Effector memory CD8-positive, alpha-beta T cell (primary cell): Measurements from ENCODE around the gene TBC1D10B.

Experiments
- ATAC-seq: fragments of 150-1000 bp; cut with Tn5 transposase; replicated peaks from 2 replicates; pipeline ENCODE4 v1.10.0; 2021; ENCODE audit warnings: mild to moderate bottlenecking, moderate library complexity
- DNase-seq, 3 experiments: peaks; one replicate each; pipeline ENCODE4 v3.0.0; 2021
- H3K27ac Mint-ChIP-seq, 2 donors: one replicate each; pipeline ENCODE4 v1.8.0; 2022; ENCODE audit warnings: mild to moderate bottlenecking in 2 of 2, mixed read lengths in 2 of 2, moderate library complexity in 2 of 2
- H3K27me3 Mint-ChIP-seq, 2 donors: one replicate each; pipeline ENCODE4 v1.8.0; 2022; ENCODE audit warnings: mixed read lengths in 2 of 2
- H3K36me3 Mint-ChIP-seq: one replicate; pipeline ENCODE4 v1.8.0; 2022; ENCODE audit warnings: mild to moderate bottlenecking, moderate library complexity, mixed read lengths; ENCODE audit not compliant: insufficient read depth
- H3K4me1 Mint-ChIP-seq, 2 donors: one replicate each; pipeline ENCODE4 v1.8.0; 2022; ENCODE audit warnings: low read depth in 2 of 2, mixed read lengths in 2 of 2
- H3K4me3 Mint-ChIP-seq, 2 donors: one replicate each; pipeline ENCODE4 v1.8.0; 2022; ENCODE audit warnings: mild to moderate bottlenecking in 2 of 2, mixed read lengths in 2 of 2, moderate library complexity in 2 of 2
- H3K9me3 Mint-ChIP-seq, 2 donors: one replicate each; pipeline ENCODE4 v1.8.0; 2022; ENCODE audit warnings: mixed read lengths in 2 of 2

The TBC1D10B gene

GRCh38 chr16:30358990-30359870, 11.1 kb downstream of the TBC1D10B start:
- no peaks in the 10 kb centered on the region for H3K27me3 Mint-ChIP-seq
- H3K9me3 Mint-ChIP-seq: no peaks in the 10 kb centered on the region
- H3K27ac Mint-ChIP-seq: no peak overlapping the region
- DNase-seq: no peak
- H3K4me3 Mint-ChIP-seq: no peak overlapping the region
- peaks cover 31% of the 10 kb centered on the region for H3K36me3 Mint-ChIP-seq
- no peak for ATAC-seq
- H3K4me1 Mint-ChIP-seq: peaks cover 18 to 20% of the 10 kb centered on the region in 2 donors

- H3K4me1 Mint-ChIP-seq: peaks cover 24 to 25% of the 10 kb centered on the region in 2 donors
- ATAC-seq (no peak), DNase-seq (no peak)
- no peaks in the 10 kb centered on the region for H3K27me3 Mint-ChIP-seq
- no peak overlapping the region for H3K4me3 Mint-ChIP-seq
- no peaks in the 10 kb centered on the region for H3K9me3 Mint-ChIP-seq
- H3K36me3 Mint-ChIP-seq: peaks cover 32% of the 10 kb centered on the region
- no peak overlapping the region for H3K27ac Mint-ChIP-seq
Observed at GRCh38 chr16:30358577-30358936, 11.7 kb downstream of the TBC1D10B start.

GRCh38 chr16:30357715-30358576, 12.3 kb downstream of the TBC1D10B start:
- peaks cover 25% of the 10 kb centered on the region in 2 donors for H3K4me1 Mint-ChIP-seq
- no peaks in the 10 kb centered on the region for H3K9me3 Mint-ChIP-seq
- DNase-seq: no peak
- no peaks in the 10 kb centered on the region for H3K27me3 Mint-ChIP-seq
- H3K4me3 Mint-ChIP-seq: no peak overlapping the region
- peaks cover 33% of the 10 kb centered on the region for H3K36me3 Mint-ChIP-seq
- no peak for ATAC-seq
- peak overlapping the region in 1 of 2 donors; percentile 3 for H3K27ac Mint-ChIP-seq

- Mint-ChIP-seq H3K27me3 (no peaks in the 10 kb centered on the region), H3K9me3 (no peaks in the 10 kb centered on the region), H3K4me1 (peaks cover 22 to 25% of the 10 kb centered on the region in 2 donors), H3K36me3 (peaks cover 35% of the 10 kb centered on the region), H3K27ac (peak overlapping the region; percentile 5 to 98), H3K4me3 (no peak overlapping the region)
- DNase-seq: no peak
- ATAC-seq: no peak
Observed at GRCh38 chr16:30357085-30357714, 13.1 kb downstream of the TBC1D10B start.

GRCh38 chr16:30356401-30357084, 13.8 kb downstream of the TBC1D10B start:
- Mint-ChIP-seq H3K27ac (peak overlapping the region; percentile 97 to 98), H3K4me1 (peaks cover 25 to 27% of the 10 kb centered on the region in 2 donors), H3K36me3 (peaks cover 38% of the 10 kb centered on the region), H3K9me3 (no peaks in the 10 kb centered on the region), H3K4me3 (peak overlapping the region; percentile 92 to 97), H3K27me3 (no peaks in the 10 kb centered on the region)
- ATAC-seq (no peak), DNase-seq (no peak)

GRCh38 chr16:30355954-30356308, 14.4 kb downstream of the TBC1D10B start:
- Mint-ChIP-seq H3K4me1 (peaks cover 31 to 32% of the 10 kb centered on the region in 2 donors), H3K27me3 (no peaks in the 10 kb centered on the region), H3K36me3 (peaks cover 39% of the 10 kb centered on the region), H3K9me3 (no peaks in the 10 kb centered on the region), H3K27ac (peak overlapping the region; percentile 97 to 98), H3K4me3 (peak overlapping the region; percentile 92 to 97)
- ATAC-seq (no peak), DNase-seq (no peak)

GRCh38 chr16:30355144-30355953, 14.9 kb downstream of the TBC1D10B start, which contains the start of gene CD2BP2:
Gene CD2BP2, minus strand, starts transcription at chr16:30355308. Its CDS starts 627 bp downstream, at chr16:30354681.
- peak within 1 kb of the TSS; percentile 97 to 98 for H3K27ac Mint-ChIP-seq
- peak within 1 kb of the TSS; percentile 92 to 97 for H3K4me3 Mint-ChIP-seq
- H3K9me3 Mint-ChIP-seq: no peaks in the 10 kb centered on the region
- H3K27me3 Mint-ChIP-seq: no peaks in the 10 kb centered on the region
- H3K4me1 Mint-ChIP-seq: peaks cover 37% of the 10 kb centered on the region in 2 donors
- ATAC-seq (peak; percentile 85), DNase-seq (peak; percentile 70 to 75 (median 73))
- H3K36me3 Mint-ChIP-seq: peaks cover 40% of the 10 kb centered on the region

GRCh38 chr16:30354423-30355143, 15.7 kb downstream of the TBC1D10B start:
- Mint-ChIP-seq H3K27me3 (no peaks in the 10 kb centered on the region), H3K36me3 (peaks cover 48% of the 10 kb centered on the region), H3K4me3 (peak overlapping the region; percentile 92 to 97), H3K27ac (peak overlapping the region; percentile 97 to 98), H3K9me3 (no peaks in the 10 kb centered on the region), H3K4me1 (peaks cover 42 to 44% of the 10 kb centered on the region in 2 donors)
- peak; percentile 22 for ATAC-seq
- no peak for DNase-seq

GRCh38 chr16:30353438-30354129, 16.7 kb downstream of the TBC1D10B start:
- ATAC-seq: no peak
- H3K27ac Mint-ChIP-seq: peak overlapping the region in 1 of 2 donors; percentile 98
- peaks cover 48% of the 10 kb centered on the region in 2 donors for H3K4me1 Mint-ChIP-seq
- no peaks in the 10 kb centered on the region for H3K27me3 Mint-ChIP-seq
- peak overlapping the region; percentile 92 to 97 for H3K4me3 Mint-ChIP-seq
- no peak for DNase-seq
- no peaks in the 10 kb centered on the region for H3K9me3 Mint-ChIP-seq
- peaks cover 51% of the 10 kb centered on the region for H3K36me3 Mint-ChIP-seq

GRCh38 chr16:30352488-30353401, 17.5 kb downstream of the TBC1D10B start:
- H3K4me3 Mint-ChIP-seq: peak overlapping the region; percentile 38 to 97

More at GRCh38 chr16:30352488-30353401, 17.5 kb downstream of the TBC1D10B start:
- Mint-ChIP-seq H3K27ac (peak overlapping the region in 1 of 2 donors; percentile 86), H3K9me3 (no peaks in the 10 kb centered on the region), H3K36me3 (peaks cover 50% of the 10 kb centered on the region), H3K27me3 (no peaks in the 10 kb centered on the region), H3K4me1 (peaks cover 48% of the 10 kb centered on the region in 2 donors)
- no peak for DNase-seq
- ATAC-seq: no peak
